Karpas-422 (cell line): ENCODE results near the gene FBXO44. TPM values are rescaled to one million over a fixed set of nuclear protein-coding genes. Genes with fewer than 3 reads are reported as not detected.

Experiments used
- DNase-seq: peaks from one replicate; pipeline ENCODE4 v3.0.0-alpha.2; 2015
- H2AFZ ChIP-seq: fragments of 200-600 bp; sonication (generic); 2 replicates; pipeline ENCODE4 v1.6.1; 2014; ENCODE audit warnings: antibody characterized with exemption, low read length, mixed read lengths
- H3K27ac ChIP-seq: fragments of 200-600 bp; sonication (generic); 2 replicates; pipeline ENCODE4 v1.5.1; 2014; ENCODE audit warnings: mild to moderate bottlenecking, low read length, moderate library complexity
- H3K27me3 ChIP-seq: fragments of 200-600 bp; sonication (generic); 2 replicates; pipeline ENCODE4 v1.6.1; 2014; ENCODE audit warnings: low read length, mixed read lengths
- H3K36me3 ChIP-seq: fragments of 200-600 bp; sonication (generic); 2 replicates; pipeline ENCODE4 v1.6.1; 2014; ENCODE audit warnings: low read length, mixed read lengths; ENCODE audit not compliant: insufficient read depth
- H3K4me1 ChIP-seq: fragments of 200-600 bp; sonication (generic); 2 replicates; pipeline ENCODE4 v1.6.1; 2014; ENCODE audit warnings: mild to moderate bottlenecking, low read length, mixed read lengths
- H3K4me2 ChIP-seq: fragments of 200-600 bp; sonication (generic); 2 replicates; pipeline ENCODE4 v1.6.1; 2014; ENCODE audit warnings: low read length, low read depth, mild to moderate bottlenecking; ENCODE audit not compliant: poor library complexity, severe bottlenecking
- H3K4me3 ChIP-seq: fragments of 200-600 bp; sonication (generic); 2 replicates; pipeline ENCODE4 v1.5.1; 2014; ENCODE audit warnings: mild to moderate bottlenecking, antibody characterized with exemption, low read length, mixed read lengths
- H3K79me2 ChIP-seq: fragments of 200-600 bp; sonication (generic); 2 replicates; pipeline ENCODE4 v1.6.1; 2014; ENCODE audit warnings: mild to moderate bottlenecking, low read length, mixed read lengths
- H3K9ac ChIP-seq: fragments of 200-600 bp; sonication (generic); 2 replicates; pipeline ENCODE4 v1.6.0; 2014; ENCODE audit warnings: low read length
- H3K9me2 ChIP-seq: fragments of 200-600 bp; sonication (generic), shearing (Covaris generic); replicated peaks from 2 replicates; pipeline ENCODE4 v1.6.0; 2014; ENCODE audit warnings: mild to moderate bottlenecking, low read length, moderate library complexity; ENCODE audit not compliant: insufficient read depth
- H3K9me3 ChIP-seq: fragments of 300-700, 200-600 bp; sonication (generic); 2 replicates; pipeline ENCODE4 v1.6.1; 2014; ENCODE audit warnings: low read length, mixed read lengths
- H4K20me1 ChIP-seq: fragments of 200-600 bp; sonication (generic); 2 replicates; pipeline ENCODE4 v1.6.1; 2014; ENCODE audit warnings: mild to moderate bottlenecking, antibody characterized with exemption, low read length, low read depth; ENCODE audit not compliant: insufficient read depth
- total RNA-seq: library from RNA; depleted of rRNA; stranded (reverse); fragments of >200 nt; shearing (Covaris generic); gene quantifications from 2 replicates; pipeline ENCODE4 v1.2.3, GENCODE V29; 2014; ENCODE audit warnings: low replicate concordance

The FBXO44 gene
- total RNA-seq, 1 experiment from 2014 or later, result not detected

- Histone ChIP-seq H2AFZ (no peak within 1 kb of the TSS), H3K79me2 (no peaks in the 10 kb centered on the region), H3K4me1 (no peaks in the 10 kb centered on the region), H3K4me3 (no peak within 1 kb of the TSS), H3K9ac (no peak within 1 kb of the TSS), H3K36me3 (no peaks in the 10 kb centered on the region), H3K9me3 (no peaks in the 10 kb centered on the region), H3K4me2 (no peak within 1 kb of the TSS), H3K27me3 (no peaks in the 10 kb centered on the region), H3K27ac (no peak within 1 kb of the TSS), H3K9me2 (no peaks in the 10 kb centered on the region), H4K20me1 (no peaks in the 10 kb centered on the region)
- DNase-seq, result no peak
Observed at GRCh38 chr1:11691302-11691914, 36.7 kb downstream of the FBXO44 start, which contains the start of gene DRAXIN. Gene DRAXIN, plus strand, starts transcription at chr1:11691710. Its CDS starts 14,549 bp downstream, at chr1:11706259.

- no peaks in the 10 kb centered on the region for H3K9me3 ChIP-seq
- H3K9me2 ChIP-seq, result no peaks in the 10 kb centered on the region
- no peaks in the 10 kb centered on the region for H3K27me3 ChIP-seq
- H4K20me1 ChIP-seq, result no peaks in the 10 kb centered on the region
- no peak overlapping the region for H3K4me2 ChIP-seq
- H2AFZ ChIP-seq, result no peak overlapping the region
- no peak overlapping the region for H3K4me3 ChIP-seq
- H3K79me2 ChIP-seq, result no peaks in the 10 kb centered on the region
- no peak for DNase-seq
- H3K9ac ChIP-seq, result no peak overlapping the region
- no peaks in the 10 kb centered on the region for H3K36me3 ChIP-seq
- H3K4me1 ChIP-seq, result no peaks in the 10 kb centered on the region
- H3K27ac ChIP-seq, result no peak overlapping the region
Observed at GRCh38 chr1:11691928-11692711, 37.4 kb downstream of the FBXO44 start.

- no peak overlapping the region for H3K27ac ChIP-seq
- H3K27me3 ChIP-seq, result no peaks in the 10 kb centered on the region
- no peak overlapping the region for H3K4me3 ChIP-seq
- no peak overlapping the region for H2AFZ ChIP-seq
- no peaks in the 10 kb centered on the region for H3K4me1 ChIP-seq
- H3K79me2 ChIP-seq, result no peaks in the 10 kb centered on the region
- H3K9me2 ChIP-seq, result no peaks in the 10 kb centered on the region
- DNase-seq, result no peak
- no peak overlapping the region for H3K4me2 ChIP-seq
- H3K9me3 ChIP-seq, result no peaks in the 10 kb centered on the region
- H3K9ac ChIP-seq, result no peak overlapping the region
- no peaks in the 10 kb centered on the region for H3K36me3 ChIP-seq
- H4K20me1 ChIP-seq, result no peaks in the 10 kb centered on the region
Observed at GRCh38 chr1:11693024-11693590, 38.4 kb downstream of the FBXO44 start.

GRCh38 chr1:11693917-11694316 lies 39.2 kb downstream of the FBXO44 start:
- Histone ChIP-seq H3K4me2 (no peak overlapping the region), H3K36me3 (no peaks in the 10 kb centered on the region), H3K27me3 (no peaks in the 10 kb centered on the region), H3K27ac (no peak overlapping the region), H3K9me2 (no peaks in the 10 kb centered on the region), H2AFZ (no peak overlapping the region), H3K9ac (no peak overlapping the region), H3K4me1 (no peaks in the 10 kb centered on the region), H4K20me1 (no peaks in the 10 kb centered on the region), H3K79me2 (no peaks in the 10 kb centered on the region), H3K4me3 (no peak overlapping the region), H3K9me3 (no peaks in the 10 kb centered on the region)
- DNase-seq, result no peak

GRCh38 chr1:11695861-11696260 lies 41.2 kb downstream of the FBXO44 start:
- H3K4me3 ChIP-seq, result no peak overlapping the region
- H3K9ac ChIP-seq, result no peak overlapping the region
- H3K4me1 ChIP-seq, result no peaks in the 10 kb centered on the region
- H3K79me2 ChIP-seq, result no peaks in the 10 kb centered on the region
- no peaks in the 10 kb centered on the region for H3K9me3 ChIP-seq
- H3K4me2 ChIP-seq, result no peak overlapping the region
- H3K9me2 ChIP-seq, result no peaks in the 10 kb centered on the region
- H2AFZ ChIP-seq, result no peak overlapping the region
- no peaks in the 10 kb centered on the region for H3K27me3 ChIP-seq
- DNase-seq, result no peak
- H3K27ac ChIP-seq, result no peak overlapping the region
- no peaks in the 10 kb centered on the region for H4K20me1 ChIP-seq
- no peaks in the 10 kb centered on the region for H3K36me3 ChIP-seq

- Histone ChIP-seq H3K9me2 (no peaks in the 10 kb centered on the region), H4K20me1 (no peaks in the 10 kb centered on the region), H3K27ac (no peak overlapping the region), H3K4me2 (no peak overlapping the region), H3K4me3 (no peak overlapping the region), H2AFZ (no peak overlapping the region), H3K4me1 (no peaks in the 10 kb centered on the region), H3K9me3 (no peaks in the 10 kb centered on the region), H3K36me3 (no peaks in the 10 kb centered on the region), H3K9ac (no peak overlapping the region), H3K27me3 (no peaks in the 10 kb centered on the region), H3K79me2 (no peaks in the 10 kb centered on the region)
- no peak for DNase-seq
Observed at GRCh38 chr1:11697188-11697892, 42.7 kb downstream of the FBXO44 start.

- H3K4me1 ChIP-seq, result no peaks in the 10 kb centered on the region
- H3K9ac ChIP-seq, result no peak overlapping the region
- no peaks in the 10 kb centered on the region for H4K20me1 ChIP-seq
- H3K27ac ChIP-seq, result no peak overlapping the region
- no peak overlapping the region for H3K4me3 ChIP-seq
- no peaks in the 10 kb centered on the region for H3K79me2 ChIP-seq
- H2AFZ ChIP-seq, result no peak overlapping the region
- H3K4me2 ChIP-seq, result no peak overlapping the region
- H3K9me2 ChIP-seq, result no peaks in the 10 kb centered on the region
- no peaks in the 10 kb centered on the region for H3K36me3 ChIP-seq
- DNase-seq, result no peak
- no peaks in the 10 kb centered on the region for H3K9me3 ChIP-seq
- H3K27me3 ChIP-seq, result no peaks in the 10 kb centered on the region
Observed at GRCh38 chr1:11697893-11698210, 43.2 kb downstream of the FBXO44 start.
